ENCODE measurements around the gene MX2.

The MX2 gene

GRCh38 chr21:41326414-41327080 is 35.3 kb upstream of the MX2 start:
- TF ChIP-seq CTCF (IDR thresholded peaks at IDR 0.05; ENCODE audit: low read depth, low read length) = no peak
- in situ Hi-C loops (cut with HindIII; ENCODE audit: low sequenced_read_pairs) = no loop called here
- no peak for DNase-seq (ENCODE audit: low read depth, low spot score)
- no peak overlapping the region for H3K4me3 ChIP-seq (ENCODE audit: low read depth, low read length)

GRCh38 chr21:41327753-41328152 is 34.1 kb upstream of the MX2 start:
- TF ChIP-seq CTCF (IDR thresholded peaks at IDR 0.05; ENCODE audit: low read depth, low read length) = no peak
- in situ Hi-C loops (cut with HindIII; ENCODE audit: low sequenced_read_pairs) = no loop called here
- H3K4me3 ChIP-seq (ENCODE audit: low read depth, low read length) = no peak overlapping the region
- DNase-seq (ENCODE audit: low read depth, low spot score) = no peak

GRCh38 chr21:41328660-41329607 is 32.9 kb upstream of the MX2 start:
- no peak for TF ChIP-seq CTCF (IDR thresholded peaks at IDR 0.05; ENCODE audit: low read depth, low read length)
- in situ Hi-C loops (cut with HindIII; ENCODE audit: low sequenced_read_pairs) = no loop called here
- H3K4me3 ChIP-seq (ENCODE audit: low read depth, low read length) = no peak overlapping the region
- DNase-seq (ENCODE audit: low read depth, low spot score) = no peak

- in situ Hi-C loops (cut with HindIII; ENCODE audit: low sequenced_read_pairs) = no loop called here
- H3K4me3 ChIP-seq (ENCODE audit: low read depth, low read length) = no peak overlapping the region
- no peak for DNase-seq (ENCODE audit: low read depth, low spot score)
- TF ChIP-seq CTCF (IDR thresholded peaks at IDR 0.05; ENCODE audit: low read depth, low read length) = no peak
Observed at GRCh38 chr21:41333752-41334151, 28.1 kb upstream of the MX2 start.

- in situ Hi-C loops (cut with HindIII; ENCODE audit: low sequenced_read_pairs) = no loop called here
- no peak for DNase-seq (ENCODE audit: low read depth, low spot score)
- H3K4me3 ChIP-seq (ENCODE audit: low read depth, low read length) = no peak overlapping the region
- no peak for TF ChIP-seq CTCF (IDR thresholded peaks at IDR 0.05; ENCODE audit: low read depth, low read length)
Observed at GRCh38 chr21:41337515-41337914, 24.3 kb upstream of the MX2 start.

- TF ChIP-seq CTCF (IDR thresholded peaks at IDR 0.05; ENCODE audit: low read depth, low read length) = no peak
- in situ Hi-C loops (cut with HindIII; ENCODE audit: low sequenced_read_pairs) = no loop called here
- no peak for DNase-seq (ENCODE audit: low read depth, low spot score)
- no peak overlapping the region for H3K4me3 ChIP-seq (ENCODE audit: low read depth, low read length)
Observed at GRCh38 chr21:41338455-41338854, 23.4 kb upstream of the MX2 start.

All from astrocyte of the spinal cord (primary cell).